Measurements from ENCODE around the gene HABP2.

Gene HABP2

GRCh38 chr10:113605268-113605978 lies 52.6 kb downstream of the HABP2 start:
- no peak for DNase-seq (ENCODE audit: low spot score)

- no peak for DNase-seq (ENCODE audit: low spot score)
These were observed 56.9 kb downstream of the HABP2 start for GRCh38 chr10:113609704-113610108.

GRCh38 chr10:113610631-113611601 lies 58.1 kb downstream of the HABP2 start:
- no peak for DNase-seq (ENCODE audit: low spot score)

- DNase-seq (ENCODE audit: low spot score): no peak
These were observed 59.3 kb downstream of the HABP2 start for GRCh38 chr10:113612154-113612553.

- no peak for DNase-seq (ENCODE audit: low spot score)
These were observed 60.6 kb downstream of the HABP2 start for GRCh38 chr10:113613427-113613826.

GRCh38 chr10:113613977-113614690 lies 61.3 kb downstream of the HABP2 start:
- DNase-seq (ENCODE audit: low spot score): no peak

GRCh38 chr10:113616244-113617074 lies 63.6 kb downstream of the HABP2 start:
- DNase-seq (ENCODE audit: low spot score): no peak

- DNase-seq (ENCODE audit: low spot score): no peak
These were observed 64.2 kb downstream of the HABP2 start for GRCh38 chr10:113617086-113617485.

GRCh38 chr10:113618338-113618737 lies 65.5 kb downstream of the HABP2 start:
- no peak for DNase-seq (ENCODE audit: low spot score)

GRCh38 chr10:113619401-113619800 lies 66.5 kb downstream of the HABP2 start:
- DNase-seq (ENCODE audit: low spot score): no peak

- no peak for DNase-seq (ENCODE audit: low spot score)
These were observed 67.7 kb downstream of the HABP2 start for GRCh38 chr10:113620511-113620910.

- DNase-seq (ENCODE audit: low spot score): no peak
These were observed 68.1 kb downstream of the HABP2 start for GRCh38 chr10:113620936-113621335.

- DNase-seq (ENCODE audit: low spot score): no peak
These were observed 68.9 kb downstream of the HABP2 start for GRCh38 chr10:113621799-113622198.

- no peak for DNase-seq (ENCODE audit: low spot score)
These were observed 70.0 kb downstream of the HABP2 start for GRCh38 chr10:113622831-113623230.

GRCh38 chr10:113625461-113626186 lies 72.8 kb downstream of the HABP2 start:
- no peak for DNase-seq (ENCODE audit: low spot score)

- no peak for DNase-seq (ENCODE audit: low spot score)
These were observed 74.0 kb downstream of the HABP2 start for GRCh38 chr10:113626809-113627355.

- no peak for DNase-seq (ENCODE audit: low spot score)
These were observed 75.0 kb downstream of the HABP2 start for GRCh38 chr10:113627836-113628235.

GRCh38 chr10:113628607-113629153 lies 75.8 kb downstream of the HABP2 start:
- DNase-seq (ENCODE audit: low spot score): no peak

GRCh38 chr10:113630929-113631533 lies 78.2 kb downstream of the HABP2 start:
- no peak for DNase-seq (ENCODE audit: low spot score)

Data from CD4-positive, alpha-beta T cell treated with Interleukin-15 for 4 hours (primary cell).